ENCODE data around the gene BOC. TPM values are rescaled to one million over a fixed set of nuclear protein-coding genes. Genes with fewer than 3 reads are reported as not detected.
A peak's percentile ranks its signal among the peaks of the same experiment; 100 is the strongest.

BOC gene
- total RNA-seq, 4 donors from 2014 or later: 75.6 to 159 (median 105) TPM

GRCh38 chr3:113287803-113288648 is 76.7 kb downstream of the BOC start:
- no peak overlapping the region for H3K27ac ChIP-seq
- H3K4me1 ChIP-seq: peaks cover 44% of the 10 kb centered on the region
- no peak for TF ChIP-seq POLR2A (IDR thresholded peaks at IDR 0.05)
- TF ChIP-seq POLR2AphosphoS5 (IDR thresholded peaks at IDR 0.05): no peak
- no peak for TF ChIP-seq EP300 (IDR thresholded peaks at IDR 0.05)
- TF ChIP-seq CTCF (IDR thresholded peaks at IDR 0.05): peak; percentile 91 to 100
- no peak overlapping the region for H3K4me3 ChIP-seq
- H3K9me3 ChIP-seq: no peaks in the 10 kb centered on the region
- no peaks in the 10 kb centered on the region for H3K27me3 ChIP-seq
- peaks cover 25% of the 10 kb centered on the region for H3K36me3 ChIP-seq
- DNase-seq (ENCODE audit: low spot score in 2 of 2): no peak
- 49% methylated on average over 5 of the region's 5 CpGs for WGBS

GRCh38 chr3:113288881-113289280 is 77.5 kb downstream of the BOC start:
- WGBS: 48% methylated on average over 3 of the region's 3 CpGs
- H3K4me1 ChIP-seq: peaks cover 44% of the 10 kb centered on the region
- TF ChIP-seq EP300 (IDR thresholded peaks at IDR 0.05): no peak
- no peak for TF ChIP-seq CTCF (IDR thresholded peaks at IDR 0.05)
- TF ChIP-seq POLR2A (IDR thresholded peaks at IDR 0.05): no peak
- TF ChIP-seq POLR2AphosphoS5 (IDR thresholded peaks at IDR 0.05): peak in 1 of 3 donors; percentile 43

GRCh38 chr3:113291572-113291971 is 80.2 kb downstream of the BOC start:
- no peaks in the 10 kb centered on the region for H3K9me3 ChIP-seq
- H3K27me3 ChIP-seq: no peaks in the 10 kb centered on the region
- H3K27ac ChIP-seq: no peak overlapping the region
- peaks cover 23% of the 10 kb centered on the region for H3K4me1 ChIP-seq
- H3K36me3 ChIP-seq: no peaks in the 10 kb centered on the region
- 62% methylated on average over 6 of the region's 6 CpGs for WGBS
- DNase-seq (ENCODE audit: low spot score in 2 of 2): no peak
- H3K4me3 ChIP-seq: no peak overlapping the region
- TF ChIP-seq CTCF (IDR thresholded peaks at IDR 0.05) (no peak), EP300 (IDR thresholded peaks at IDR 0.05) (no peak), POLR2A (IDR thresholded peaks at IDR 0.05) (no peak), POLR2AphosphoS5 (IDR thresholded peaks at IDR 0.05) (no peak)

More at GRCh38 chr3:113288881-113289280, 77.5 kb downstream of the BOC start:
- Histone ChIP-seq H3K27me3 (no peaks in the 10 kb centered on the region), H3K4me3 (no peak overlapping the region), H3K9me3 (no peaks in the 10 kb centered on the region), H3K27ac (no peak overlapping the region), H3K36me3 (peaks cover 16% of the 10 kb centered on the region)
- DNase-seq (ENCODE audit: low spot score in 2 of 2): no peak

- no peaks in the 10 kb centered on the region for H3K36me3 ChIP-seq
- no peak for DNase-seq (ENCODE audit: low spot score in 2 of 2)
- no peaks in the 10 kb centered on the region for H3K27me3 ChIP-seq
- H3K4me1 ChIP-seq: peaks cover 9% of the 10 kb centered on the region
- no peaks in the 10 kb centered on the region for H3K9me3 ChIP-seq
- H3K4me3 ChIP-seq: no peak overlapping the region
- TF ChIP-seq POLR2AphosphoS5 (IDR thresholded peaks at IDR 0.05) (no peak), POLR2A (IDR thresholded peaks at IDR 0.05) (no peak)
- H3K27ac ChIP-seq: no peak overlapping the region
- 96% methylated on average over 2 of the region's 2 CpGs for WGBS
These were observed 81.6 kb downstream of the BOC start for GRCh38 chr3:113292933-113293332.

- no peak for DNase-seq (ENCODE audit: low spot score in 2 of 2)
- H3K27ac ChIP-seq: no peak overlapping the region
- TF ChIP-seq CTCF (IDR thresholded peaks at IDR 0.05) (no peak), POLR2AphosphoS5 (IDR thresholded peaks at IDR 0.05) (no peak), EP300 (IDR thresholded peaks at IDR 0.05) (no peak), POLR2A (IDR thresholded peaks at IDR 0.05) (no peak)
- WGBS: 80% methylated on average over 1 of the region's 1 CpG
- H3K4me3 ChIP-seq: no peak overlapping the region
- H3K27me3 ChIP-seq: no peaks in the 10 kb centered on the region
- no peaks in the 10 kb centered on the region for H3K9me3 ChIP-seq
- no peaks in the 10 kb centered on the region for H3K36me3 ChIP-seq
- peaks cover 6% of the 10 kb centered on the region for H3K4me1 ChIP-seq
These were observed 82.0 kb downstream of the BOC start for GRCh38 chr3:113293348-113293747.
